Smooth muscle cell (in vitro differentiated cells): Measurements from ENCODE around the gene ACOT8. TPM values are rescaled to one million over a fixed set of nuclear protein-coding genes. Genes with fewer than 3 reads are reported as not detected.
"Not testable (repeated sequence)": the region's sequence is repeated elsewhere in the genome, so short reads cannot be mapped to it uniquely, and the experiment has no call there.

Experiments used
- DNase-seq: peaks from one replicate; lab custom pipeline; 2025; ENCODE audit not compliant: unreplicated experiment; lab: John Stamatoyannopoulos, UW
- H2AFZ ChIP-seq: fragments of 200-600 bp; sonication (generic); 2 replicates; pipeline ENCODE4 v1.6.0; 2016; ENCODE audit warnings: antibody characterized with exemption, low read depth, mild to moderate bottlenecking
- H3F3A ChIP-seq: fragments of 200-600 bp; sonication (generic); 2 replicates; pipeline ENCODE4 v1.6.0; 2017; ENCODE audit warnings: antibody characterized with exemption, low read depth
- H3K27ac ChIP-seq: fragments of 200-600 bp; sonication (generic); 2 replicates; pipeline ENCODE4 v1.5.1; 2016; ENCODE audit warnings: low read depth, mild to moderate bottlenecking
- H3K27me3 ChIP-seq: fragments of 200-600 bp; sonication (generic); 2 replicates; pipeline ENCODE4 v1.6.1; 2016; ENCODE audit warnings: low read depth, mild to moderate bottlenecking
- H3K36me3 ChIP-seq: fragments of 200-600 bp; sonication (generic); 2 replicates; pipeline ENCODE4 v1.5.1; 2016; ENCODE audit warnings: low read depth
- H3K4me1 ChIP-seq: fragments of 200-600 bp; sonication (generic); 2 replicates; pipeline ENCODE4 v1.5.1; 2016; ENCODE audit warnings: low read depth
- H3K4me2 ChIP-seq: fragments of 200-600 bp; sonication (generic); 2 replicates; pipeline ENCODE4 v1.6.0; 2016; ENCODE audit warnings: mild to moderate bottlenecking
- H3K4me3 ChIP-seq: fragments of 200-600 bp; sonication (generic); 2 replicates; pipeline ENCODE4 v1.5.1; 2016; ENCODE audit warnings: mild to moderate bottlenecking
- H3K79me2 ChIP-seq: fragments of 200-600 bp; sonication (generic); 2 replicates; pipeline ENCODE4 v1.6.0; 2016; ENCODE audit warnings: low read depth, mild to moderate bottlenecking
- H3K9ac ChIP-seq: fragments of 200-600 bp; sonication (generic); 2 replicates; pipeline ENCODE4 v1.6.0; 2016; ENCODE audit warnings: low read depth
- H3K9me3 ChIP-seq: fragments of 200-600 bp; sonication (generic); replicated peaks from 2 replicates; pipeline ENCODE4 v1.5.1; 2016; ENCODE audit warnings: low read depth
- H4K20me1 ChIP-seq: fragments of 200-600 bp; sonication (generic); 2 replicates; pipeline ENCODE4 v1.6.0; 2016; ENCODE audit warnings: low read depth
- CTCF ChIP-seq: fragments of 200-600 bp; sonication (generic); IDR thresholded peaks from 2 replicates; pipeline ENCODE4 v1.5.1; 2017; ENCODE audit warnings: borderline replicate concordance, mild to moderate bottlenecking, antibody characterized with exemption; ENCODE audit not compliant: insufficient read depth, poor library complexity, severe bottlenecking
- WGBS: methylation state at CpG from one replicate; pipeline ENCODE4 v1.1.7; 2016; ENCODE audit warnings: low lambda C conversion rate; 5-methylcytosine and 5-hydroxymethylcytosine counted together
- polyA plus RNA-seq: library from polyadenylated mRNA; unstranded; fragments of >200 nt; fragmentation: Nextera tagmentation; extraction: Ambion mirVana; gene quantifications from 2 replicates; pipeline ENCODE4 v1.2.1, GENCODE V29; 2016
- total RNA-seq: library from RNA; depleted of rRNA; stranded (reverse); fragments of >200 nt; gene quantifications from 2 replicates; pipeline ENCODE4 v1.2.3, GENCODE V29; 2014

ACOT8 gene
- total and polyA plus RNA-seq, 2 experiments from 2014 or later: 31.9 to 43.8 TPM

GRCh38 chr20:45798935-45799642 is 58.1 kb downstream of the ACOT8 start:
- H3K27me3 ChIP-seq: no peaks in the 10 kb centered on the region
- no peak overlapping the region for H3K4me2 ChIP-seq
- H4K20me1 ChIP-seq: peaks cover 3% of the 10 kb centered on the region
- peak; percentile 48 for TF ChIP-seq CTCF
- H3K36me3 ChIP-seq: peaks cover 16% of the 10 kb centered on the region
- no peak overlapping the region for H2AFZ ChIP-seq
- H3K4me3 ChIP-seq: no peak overlapping the region
- H3F3A ChIP-seq: no peaks in the 10 kb centered on the region
- DNase-seq: no peak
- no peaks in the 10 kb centered on the region for H3K79me2 ChIP-seq
- 55% methylated on average over 4 of the region's 4 CpGs for WGBS
- H3K9ac ChIP-seq: no peak overlapping the region
- no peaks in the 10 kb centered on the region for H3K4me1 ChIP-seq
- H3K9me3 ChIP-seq: no peaks in the 10 kb centered on the region
- no peak overlapping the region for H3K27ac ChIP-seq

GRCh38 chr20:45797955-45798354 is 59.2 kb downstream of the ACOT8 start:
- WGBS: 100% methylated on average over 3 of the region's 3 CpGs
- peaks cover 21% of the 10 kb centered on the region for H3K36me3 ChIP-seq
- H3K4me3 ChIP-seq: not testable (repeated sequence)

GRCh38 chr20:45797510-45797909 is 59.7 kb downstream of the ACOT8 start:
- H4K20me1 ChIP-seq, H3K79me2 ChIP-seq, H2AFZ ChIP-seq, H3K27me3 ChIP-seq, DNase-seq, H3F3A ChIP-seq, H3K4me3 ChIP-seq, H3K9ac ChIP-seq, H3K4me2 ChIP-seq, H3K4me1 ChIP-seq, H3K27ac ChIP-seq, H3K9me3 ChIP-seq: not testable (repeated sequence)
- H3K36me3 ChIP-seq: peaks cover 18% of the 10 kb centered on the region
- no CpG with 5 or more reads among the region's 1 CpG for WGBS

More at GRCh38 chr20:45797955-45798354, 59.2 kb downstream of the ACOT8 start:
- not testable (repeated sequence) for H3K9me3 ChIP-seq, H3K27me3 ChIP-seq, H3K4me2 ChIP-seq, DNase-seq, H2AFZ ChIP-seq, H3K27ac ChIP-seq, H3K4me1 ChIP-seq, H3K79me2 ChIP-seq, H3K9ac ChIP-seq, H4K20me1 ChIP-seq, H3F3A ChIP-seq

GRCh38 chr20:45796337-45797065 is 60.7 kb downstream of the ACOT8 start:
- Histone ChIP-seq H2AFZ (no peak overlapping the region), H3F3A (no peaks in the 10 kb centered on the region), H3K36me3 (peaks cover 12% of the 10 kb centered on the region), H3K4me3 (no peak overlapping the region), H3K9ac (no peak overlapping the region), H3K9me3 (no peaks in the 10 kb centered on the region), H3K4me2 (no peak overlapping the region), H3K79me2 (peaks cover 16% of the 10 kb centered on the region), H3K4me1 (peaks cover 5% of the 10 kb centered on the region), H3K27ac (no peak overlapping the region), H4K20me1 (peaks cover 3% of the 10 kb centered on the region), H3K27me3 (no peaks in the 10 kb centered on the region)
- TF ChIP-seq CTCF: no peak
- no peak for DNase-seq
- WGBS: 97% methylated on average over 11 of the region's 11 CpGs
